CD4-positive, alpha-beta T cell (primary cell): ENCODE measurements around the gene BIK. TPM values are rescaled to one million over a fixed set of nuclear protein-coding genes. Genes with fewer than 3 reads are reported as not detected.

Experiments used
- ATAC-seq: fragments of 200-7000 bp; cut with Tn5 transposase; one replicate; pipeline ENCODE4 v1.10.0; 2022; ENCODE audit warnings: mild to moderate bottlenecking; ENCODE audit not compliant: poor library complexity
- CTCF ChIA-PET: fragments of 350-600 bp; sonication (Branson Sonifier 250); formaldehyde crosslinking; loops from one replicate; lab custom pipeline; 2021; ENCODE audit warnings: antibody characterized with exemption, inconsistent platforms; lab: Charles Lee
- POLR2A ChIA-PET: fragments of 350-600 bp; sonication (Branson Sonifier 250); formaldehyde crosslinking; loops from one replicate; lab custom pipeline; 2021; ENCODE audit warnings: antibody characterized with exemption, inconsistent platforms; lab: Charles Lee
- DNase-seq, 14 experiments: peaks; one replicate each; pipeline ENCODE4 v3.0.0-alpha.2; 2013 to 2020; ENCODE audit warnings: mixed read lengths in 2 of 14
- H3K27ac ChIP-seq, 2 donors: one replicate each; pipeline versions ENCODE4 v1.5.1 to v1.7.0; 2013; ENCODE audit warnings: low read length in 2 of 2, low read depth in 1 of 2, mild to moderate bottlenecking in 1 of 2
- H3K27me3 ChIP-seq, 2 experiments: 1 replicate in 1 of 2; 2 replicates in 1 of 2; pipeline versions ENCODE4 v1.6.1 to v1.7.0; 2013; ENCODE audit warnings: low read length in 2 of 2, control low read depth in 1 of 2, mild to moderate bottlenecking in 1 of 2, moderate library complexity in 1 of 2; ENCODE audit not compliant: insufficient read depth in 2 of 2, control insufficient read depth in 1 of 2
- H3K36me3 ChIP-seq: one replicate; pipeline ENCODE4 v1.6.1; 2013; ENCODE audit warnings: low read length, control low read depth; ENCODE audit not compliant: insufficient read depth
- H3K4me1 ChIP-seq: one replicate; pipeline ENCODE4 v1.6.1; 2013; ENCODE audit warnings: low read length, control low read depth; ENCODE audit not compliant: insufficient read depth
- H3K4me3 ChIP-seq: one replicate; pipeline ENCODE4 v1.5.1; 2013; ENCODE audit warnings: mild to moderate bottlenecking, low read length, moderate library complexity
- H3K9me3 ChIP-seq, 2 experiments: 1 replicate in 1 of 2; 2 replicates in 1 of 2; pipeline versions ENCODE4 v1.6.1 to v1.7.0; 2013; ENCODE audit warnings: low read length in 2 of 2, mild to moderate bottlenecking in 2 of 2, control low read depth in 1 of 2, moderate library complexity in 1 of 2; ENCODE audit not compliant: control insufficient read depth in 1 of 2, insufficient read depth in 1 of 2
- H3K27ac Mint-ChIP-seq: one replicate; pipeline ENCODE4 v1.8.0; 2020; ENCODE audit warnings: mixed read lengths
- H3K27me3 Mint-ChIP-seq: one replicate; pipeline ENCODE4 v1.8.0; 2021; ENCODE audit warnings: mixed read lengths
- H3K36me3 Mint-ChIP-seq: one replicate; pipeline ENCODE4 v1.8.0; 2021; ENCODE audit warnings: low read depth, mixed read lengths
- H3K4me1 Mint-ChIP-seq: one replicate; pipeline ENCODE4 v1.8.0; 2021; ENCODE audit warnings: low read depth, mixed read lengths
- H3K4me3 Mint-ChIP-seq: one replicate; pipeline ENCODE4 v1.8.0; 2020; ENCODE audit warnings: mild to moderate bottlenecking, mixed read lengths
- H3K9me3 Mint-ChIP-seq: one replicate; pipeline ENCODE4 v1.8.0; 2020; ENCODE audit warnings: mixed read lengths
- intact Hi-C, 2 experiments: fragments of 100-400 bp; cut with DNase I in 1 of 2; cut with micrococcal nuclease in 1 of 2; formaldehyde crosslinking; loops; one replicate each; pipeline versions ENCODE4 v1.15.1 to v1.9.0; 2023 to 2025; cut with DNase I, micrococcal nuclease
- total RNA-seq, 174 experiments: library from RNA in 2 of 174; stranded (reverse) in 2 of 174; gene quantifications; one replicate each; pipeline ENCODE4 v1.2.3 and lab custom pipeline; 2021 to 2026
- TF ChIP-seq, protein P1 (sequence below): fragments of 200-600 bp; IDR thresholded peaks from one replicate; pipeline ENCODE4 v1.8.0; 2022; ENCODE audit warnings: antibody characterized with exemption, mild to moderate bottlenecking

The BIK gene
- total RNA-seq, 2 experiments from 2014 or later: 1.6 to 2.1 TPM

DNA sequence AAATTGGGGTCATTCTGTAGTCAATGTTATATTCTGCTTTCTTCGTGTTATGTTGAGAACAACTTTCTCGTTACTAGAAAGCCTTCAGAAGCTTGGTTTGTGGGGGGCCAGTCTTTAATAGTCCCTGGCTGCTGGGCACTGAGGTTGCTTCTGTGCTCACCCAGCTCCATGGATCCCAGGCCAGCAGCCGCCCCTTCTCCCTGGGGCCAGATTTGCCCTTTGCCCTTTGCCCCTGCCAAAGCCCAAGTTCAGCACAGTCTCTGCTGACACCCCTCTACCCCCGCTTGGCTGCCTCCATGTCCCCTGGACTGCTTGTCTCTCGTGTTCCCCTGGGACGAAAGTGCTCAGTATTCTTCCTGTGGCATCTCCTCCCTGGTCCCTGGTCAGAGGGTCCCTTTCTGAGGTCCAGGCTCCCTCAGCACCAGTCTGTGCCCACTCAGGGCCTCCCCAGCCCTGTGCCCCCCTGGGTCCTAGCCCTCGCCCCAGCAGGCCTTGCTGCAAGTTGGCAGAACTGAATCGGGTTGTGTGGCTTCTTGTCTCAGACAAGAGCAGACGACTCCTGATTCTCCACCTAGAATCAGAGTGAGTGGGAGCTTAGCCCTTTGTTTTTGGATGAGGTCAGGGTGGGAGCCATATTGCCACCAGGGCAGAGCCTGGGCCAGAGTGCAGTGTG is 47.5 kb downstream of the BIK start:
- no peak for ATAC-seq
- TF ChIP-seq, protein P1, sequence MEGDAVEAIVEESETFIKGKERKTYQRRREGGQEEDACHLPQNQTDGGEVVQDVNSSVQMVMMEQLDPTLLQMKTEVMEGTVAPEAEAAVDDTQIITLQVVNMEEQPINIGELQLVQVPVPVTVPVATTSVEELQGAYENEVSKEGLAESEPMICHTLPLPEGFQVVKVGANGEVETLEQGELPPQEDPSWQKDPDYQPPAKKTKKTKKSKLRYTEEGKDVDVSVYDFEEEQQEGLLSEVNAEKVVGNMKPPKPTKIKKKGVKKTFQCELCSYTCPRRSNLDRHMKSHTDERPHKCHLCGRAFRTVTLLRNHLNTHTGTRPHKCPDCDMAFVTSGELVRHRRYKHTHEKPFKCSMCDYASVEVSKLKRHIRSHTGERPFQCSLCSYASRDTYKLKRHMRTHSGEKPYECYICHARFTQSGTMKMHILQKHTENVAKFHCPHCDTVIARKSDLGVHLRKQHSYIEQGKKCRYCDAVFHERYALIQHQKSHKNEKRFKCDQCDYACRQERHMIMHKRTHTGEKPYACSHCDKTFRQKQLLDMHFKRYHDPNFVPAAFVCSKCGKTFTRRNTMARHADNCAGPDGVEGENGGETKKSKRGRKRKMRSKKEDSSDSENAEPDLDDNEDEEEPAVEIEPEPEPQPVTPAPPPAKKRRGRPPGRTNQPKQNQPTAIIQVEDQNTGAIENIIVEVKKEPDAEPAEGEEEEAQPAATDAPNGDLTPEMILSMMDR: no peak
- intact Hi-C loops: no loop called here
- H3K9me3 ChIP-seq: no peaks in the 10 kb centered on the region
- Mint-ChIP-seq H3K27me3 (no peaks in the 10 kb centered on the region), H3K4me1 (peaks cover 2% of the 10 kb centered on the region), H3K27ac (no peak overlapping the region), H3K4me3 (no peak overlapping the region), H3K9me3 (no peaks in the 10 kb centered on the region), H3K36me3 (peaks cover 4% of the 10 kb centered on the region)
- H3K36me3 ChIP-seq: peaks cover 13% of the 10 kb centered on the region
- ChIA-PET CTCF (no interaction called here), POLR2A (no interaction called here)
- H3K27ac ChIP-seq: no peak overlapping the region
- DNase-seq: no peak
- peaks cover 29% of the 10 kb centered on the region for H3K4me1 ChIP-seq
- no peak overlapping the region for H3K4me3 ChIP-seq
- no peaks in the 10 kb centered on the region for H3K27me3 ChIP-seq

- no peak for DNase-seq
- intact Hi-C loops: no loop called here
Measured at GRCh38 chr22:43158778-43159483, 48.4 kb downstream of the BIK start.

GRCh38 chr22:43159484-43160178 is 49.1 kb downstream of the BIK start:
- no peak for ATAC-seq
- Mint-ChIP-seq H3K27ac (no peak overlapping the region), H3K36me3 (peaks cover 4% of the 10 kb centered on the region), H3K4me3 (no peak overlapping the region), H3K9me3 (no peaks in the 10 kb centered on the region), H3K27me3 (no peaks in the 10 kb centered on the region), H3K4me1 (no peaks in the 10 kb centered on the region)
- intact Hi-C loops: no loop called here
- ChIA-PET POLR2A (no interaction called here), CTCF (interaction anchor here (0.5 kb wide), 1 partner anchor 70 kb away, joined by 4 read pairs; no protein-coding TSS in a partner anchor)
- Histone ChIP-seq H3K27ac (no peak overlapping the region), H3K27me3 (no peaks in the 10 kb centered on the region), H3K9me3 (no peaks in the 10 kb centered on the region), H3K36me3 (peaks cover 13% of the 10 kb centered on the region), H3K4me1 (peaks cover 15% of the 10 kb centered on the region), H3K4me3 (no peak overlapping the region)
- TF ChIP-seq, protein P1: no peak
- no peak for DNase-seq

More at GRCh38 chr22:43158778-43159483, 48.4 kb downstream of the BIK start:
- Mint-ChIP-seq H3K36me3 (peaks cover 4% of the 10 kb centered on the region), H3K9me3 (no peaks in the 10 kb centered on the region), H3K4me1 (no peaks in the 10 kb centered on the region), H3K27ac (no peak overlapping the region), H3K4me3 (no peak overlapping the region), H3K27me3 (no peaks in the 10 kb centered on the region)
- Histone ChIP-seq H3K27me3 (no peaks in the 10 kb centered on the region), H3K9me3 (no peaks in the 10 kb centered on the region), H3K36me3 (peaks cover 13% of the 10 kb centered on the region), H3K4me3 (no peak overlapping the region), H3K4me1 (peaks cover 21% of the 10 kb centered on the region), H3K27ac (no peak overlapping the region)
- TF ChIP-seq, protein P1: no peak
- CTCF ChIA-PET: interaction anchor here (0.5 kb wide), 1 partner anchor 69 kb away, joined by 4 read pairs; no protein-coding TSS in a partner anchor
- no peak for ATAC-seq
- POLR2A ChIA-PET: interaction anchor here (0.6 kb wide), 1 partner anchor 12 kb away, joined by 3 read pairs; no protein-coding TSS in a partner anchor
